ENCODE data around the gene CWC27. TPM values are rescaled to one million over a fixed set of nuclear protein-coding genes. Genes with fewer than 3 reads are reported as not detected.
"Not testable (repeated sequence)": the region's sequence is repeated elsewhere in the genome, so short reads cannot be mapped to it uniquely, and the experiment has no call there.

The CWC27 gene
- total RNA-seq, 2 donors from 2014 or later: 10.9 to 14.0 TPM

DNA sequence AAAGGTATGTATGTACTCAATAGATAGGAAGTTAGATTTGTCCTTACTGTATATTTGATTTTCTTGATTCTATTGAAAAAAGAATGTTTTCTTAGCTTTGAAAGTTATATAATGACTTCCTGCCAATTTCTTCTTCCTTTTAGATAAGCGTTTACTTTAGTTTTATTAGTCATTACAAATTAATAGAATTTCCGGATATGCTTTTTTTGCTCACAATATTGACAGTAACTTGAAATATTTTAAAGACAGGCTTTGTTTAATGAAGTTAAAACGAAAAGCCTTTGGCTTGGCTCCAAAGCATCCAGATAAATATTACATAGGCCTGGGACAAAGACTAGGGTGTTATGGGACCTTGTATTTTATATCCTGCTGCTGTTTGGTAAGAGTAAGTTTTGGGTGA, 49.5 kb downstream of the CWC27 start:
- TF ChIP-seq, protein P1, sequence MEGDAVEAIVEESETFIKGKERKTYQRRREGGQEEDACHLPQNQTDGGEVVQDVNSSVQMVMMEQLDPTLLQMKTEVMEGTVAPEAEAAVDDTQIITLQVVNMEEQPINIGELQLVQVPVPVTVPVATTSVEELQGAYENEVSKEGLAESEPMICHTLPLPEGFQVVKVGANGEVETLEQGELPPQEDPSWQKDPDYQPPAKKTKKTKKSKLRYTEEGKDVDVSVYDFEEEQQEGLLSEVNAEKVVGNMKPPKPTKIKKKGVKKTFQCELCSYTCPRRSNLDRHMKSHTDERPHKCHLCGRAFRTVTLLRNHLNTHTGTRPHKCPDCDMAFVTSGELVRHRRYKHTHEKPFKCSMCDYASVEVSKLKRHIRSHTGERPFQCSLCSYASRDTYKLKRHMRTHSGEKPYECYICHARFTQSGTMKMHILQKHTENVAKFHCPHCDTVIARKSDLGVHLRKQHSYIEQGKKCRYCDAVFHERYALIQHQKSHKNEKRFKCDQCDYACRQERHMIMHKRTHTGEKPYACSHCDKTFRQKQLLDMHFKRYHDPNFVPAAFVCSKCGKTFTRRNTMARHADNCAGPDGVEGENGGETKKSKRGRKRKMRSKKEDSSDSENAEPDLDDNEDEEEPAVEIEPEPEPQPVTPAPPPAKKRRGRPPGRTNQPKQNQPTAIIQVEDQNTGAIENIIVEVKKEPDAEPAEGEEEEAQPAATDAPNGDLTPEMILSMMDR (IDR thresholded peaks at IDR 0.05): no peak
- no peak for TF ChIP-seq POLR2A (IDR thresholded peaks at IDR 0.05)
- no peak for ATAC-seq
- Histone ChIP-seq H3K27me3 (no peaks in the 10 kb centered on the region), H3K27ac (no peak overlapping the region), H3K4me3 (no peak overlapping the region), H3K9me3 (no peaks in the 10 kb centered on the region), H3K4me1 (peaks cover 11% of the 10 kb centered on the region), H3K36me3 (replicated peaks in 1 of 2; ENCODE audit: insufficient read depth in 1 of 2, low read depth in 2 of 2) (no peaks in the 10 kb centered on the region)
- no peak for DNase-seq
- intact Hi-C loops (cut with DNase I): no loop called here
- 21 to 30% methylated on average over 3 of the region's 3 CpGs for WGBS, 2 donors

DNA sequence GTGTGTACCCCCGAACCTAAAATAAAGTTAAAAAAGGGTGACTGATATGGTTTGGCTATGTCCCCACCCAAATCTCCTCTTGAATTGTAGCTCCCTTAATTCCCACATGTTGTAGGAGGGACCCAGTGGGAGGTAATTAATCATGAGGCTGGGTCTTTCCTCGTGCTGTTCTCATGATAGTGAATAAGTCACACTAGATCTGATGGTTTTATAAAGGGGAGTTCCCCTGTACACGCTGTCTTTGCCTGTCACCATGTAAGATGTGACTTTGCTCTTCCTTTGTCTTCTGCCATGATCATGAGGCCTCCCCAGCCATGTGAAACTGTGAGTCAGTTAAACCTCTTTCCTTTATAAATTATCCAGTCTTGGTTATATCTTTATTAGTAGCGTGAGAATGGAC, 50.6 kb downstream of the CWC27 start:
- intact Hi-C loops (cut with DNase I); H3K27me3 ChIP-seq: not testable (repeated sequence)

DNA sequence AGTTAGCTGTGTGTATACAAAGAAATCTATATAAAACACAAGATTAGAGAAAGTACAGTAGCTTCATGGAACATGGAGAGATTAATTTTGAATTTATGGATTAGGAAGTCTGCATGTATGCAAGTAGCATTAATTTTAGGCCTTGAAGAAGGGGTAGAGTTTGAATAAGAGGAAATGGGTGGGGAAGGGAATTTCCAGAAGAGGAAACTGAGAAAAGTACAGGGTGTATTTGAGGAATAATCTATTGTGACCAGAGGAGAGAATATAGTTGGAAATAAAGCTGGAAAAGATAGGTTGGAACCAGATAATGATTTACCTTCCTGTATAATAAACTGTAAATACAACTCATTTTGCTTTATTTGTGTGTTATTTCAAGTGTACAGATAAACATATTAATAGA, 53.6 kb downstream of the CWC27 start:
- no peak for DNase-seq
- ATAC-seq: no peak
- TF ChIP-seq, protein P1 (IDR thresholded peaks at IDR 0.05): no peak
- no peak for TF ChIP-seq POLR2A (IDR thresholded peaks at IDR 0.05)
- intact Hi-C loops (cut with DNase I): no loop called here
- H3K4me3 ChIP-seq: no peak overlapping the region
- H3K9me3 ChIP-seq: no peaks in the 10 kb centered on the region
- peaks cover 11% of the 10 kb centered on the region for H3K4me1 ChIP-seq
- H3K27me3 ChIP-seq: no peaks in the 10 kb centered on the region
- no peak overlapping the region for H3K27ac ChIP-seq
- no peaks in the 10 kb centered on the region for H3K36me3 ChIP-seq (replicated peaks in 1 of 2; ENCODE audit: insufficient read depth in 1 of 2, low read depth in 2 of 2)

More for the DNA sequence above, 50.6 kb downstream of the CWC27 start:
- H3K4me3 ChIP-seq; ATAC-seq; H3K27ac ChIP-seq; H3K9me3 ChIP-seq; H3K36me3 ChIP-seq (replicated peaks in 1 of 2; ENCODE audit: insufficient read depth in 1 of 2, low read depth in 2 of 2); DNase-seq: not testable (repeated sequence)
- H3K4me1 ChIP-seq: peaks cover 11% of the 10 kb centered on the region
- 85 to 88% methylated on average over 4 of the region's 4 CpGs for WGBS, 2 donors

DNA sequence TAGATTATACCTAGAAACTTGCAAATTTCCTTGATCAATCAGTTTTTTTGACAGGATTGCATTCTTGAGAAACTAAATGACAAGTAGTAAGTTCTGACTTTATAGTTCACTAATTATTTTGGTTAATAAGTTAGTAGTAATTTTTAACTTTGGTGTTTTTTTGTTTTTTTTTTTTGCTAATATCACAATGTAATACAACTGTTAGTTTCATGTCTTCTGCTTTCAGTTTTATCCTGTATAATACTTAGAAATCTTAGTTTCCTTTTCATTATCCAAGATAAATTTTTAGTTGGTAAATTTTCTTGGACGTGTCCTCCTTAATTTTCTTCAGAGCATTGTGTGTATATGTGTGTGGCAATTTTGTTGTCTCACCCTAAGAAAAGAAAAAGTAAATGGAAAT, 57.8 kb downstream of the CWC27 start:
- intact Hi-C loops (cut with DNase I): no loop called here
- Histone ChIP-seq H3K36me3 (replicated peaks in 1 of 2; ENCODE audit: insufficient read depth in 1 of 2, low read depth in 2 of 2) (no peaks in the 10 kb centered on the region), H3K9me3 (no peaks in the 10 kb centered on the region), H3K27ac (no peak overlapping the region), H3K4me1 (no peaks in the 10 kb centered on the region), H3K27me3 (no peaks in the 10 kb centered on the region), H3K4me3 (no peak overlapping the region)
- ATAC-seq: no peak
- WGBS, 2 donors: 81 to 84% methylated on average over 1 of the region's 1 CpG
- TF ChIP-seq, protein P1 (IDR thresholded peaks at IDR 0.05): no peak
- no peak for TF ChIP-seq POLR2A (IDR thresholded peaks at IDR 0.05)
- DNase-seq: no peak

DNA sequence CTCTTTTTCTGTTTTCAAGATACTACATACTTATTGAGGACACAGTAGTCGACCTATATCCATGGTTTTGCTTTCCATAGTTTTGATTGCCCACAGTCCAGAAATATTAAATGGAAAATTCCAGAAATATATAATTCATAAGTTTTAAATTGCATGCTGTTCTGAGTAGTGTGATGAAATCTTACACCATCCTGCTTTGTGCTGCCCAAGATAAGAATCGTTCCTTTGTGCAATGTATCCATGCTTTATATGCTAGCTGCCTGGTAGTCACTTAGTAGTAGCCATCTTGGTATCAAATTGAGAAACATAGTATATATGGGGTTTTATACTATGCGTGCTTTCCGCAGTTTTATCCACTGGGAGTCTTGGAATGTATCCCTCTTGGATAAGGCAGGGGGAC, 59.0 kb downstream of the CWC27 start:
- H3K4me1 ChIP-seq: no peaks in the 10 kb centered on the region
- no peak overlapping the region for H3K27ac ChIP-seq
- ATAC-seq (no peak), DNase-seq (no peak)
- H3K36me3 ChIP-seq (replicated peaks in 1 of 2; ENCODE audit: insufficient read depth in 1 of 2, low read depth in 2 of 2): no peaks in the 10 kb centered on the region
- TF ChIP-seq, protein P1 (IDR thresholded peaks at IDR 0.05): no peak
- TF ChIP-seq POLR2A (IDR thresholded peaks at IDR 0.05): no peak
- no peaks in the 10 kb centered on the region for H3K9me3 ChIP-seq
- 81 to 85% methylated on average over 4 of the region's 4 CpGs for WGBS, 2 donors
- intact Hi-C loops (cut with DNase I): no loop called here
- no peaks in the 10 kb centered on the region for H3K27me3 ChIP-seq
- H3K4me3 ChIP-seq: no peak overlapping the region

DNA sequence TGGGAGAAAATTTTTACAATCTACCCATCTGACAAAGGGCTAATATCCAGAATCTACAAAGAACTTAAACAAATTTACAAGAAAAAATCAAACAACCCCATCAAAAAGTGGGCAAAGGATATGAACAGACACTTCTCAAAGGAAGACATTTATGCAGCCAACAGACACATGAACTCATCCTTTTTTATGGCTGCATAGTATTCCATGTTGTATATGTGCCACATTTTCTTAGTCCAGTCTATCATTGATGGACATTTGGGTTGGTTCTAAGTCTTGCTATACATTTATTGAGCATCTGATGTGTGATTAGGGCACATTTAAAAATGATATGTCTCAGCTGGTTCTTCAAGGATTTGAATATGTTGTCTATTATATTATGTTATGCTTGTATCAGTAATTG, 61.9 kb downstream of the CWC27 start:
- H3K4me3 ChIP-seq; H3K36me3 ChIP-seq (replicated peaks in 1 of 2; ENCODE audit: insufficient read depth in 1 of 2, low read depth in 2 of 2); ATAC-seq; DNase-seq; intact Hi-C loops (cut with DNase I); H3K9me3 ChIP-seq; H3K27me3 ChIP-seq; H3K4me1 ChIP-seq; H3K27ac ChIP-seq: not testable (repeated sequence)

All from body of pancreas (tissue), 4 donors.